ENCODE measurements around the gene NUP188.

Gene NUP188

GRCh38 chr9:129023908-129024233, 76.4 kb downstream of the NUP188 start:
- ChIA-PET POLR2A (interaction anchor here (0.6 kb wide), 1 partner anchor 35 kb away, joined by 3 read pairs; no protein-coding TSS in a partner anchor), CTCF (interaction anchor here (1.3 to 7.6 kb wide), 5 partner anchors 9 to 30 kb away, joined by 4 to 98 read pairs (median 6); no protein-coding TSS in a partner anchor)
- DNase-seq (ENCODE audit: low read depth, low spot score) = no peak
- H3K4me3 ChIP-seq (ENCODE audit: low read depth, low read length) = no peak overlapping the region
- TF ChIP-seq, protein P1, sequence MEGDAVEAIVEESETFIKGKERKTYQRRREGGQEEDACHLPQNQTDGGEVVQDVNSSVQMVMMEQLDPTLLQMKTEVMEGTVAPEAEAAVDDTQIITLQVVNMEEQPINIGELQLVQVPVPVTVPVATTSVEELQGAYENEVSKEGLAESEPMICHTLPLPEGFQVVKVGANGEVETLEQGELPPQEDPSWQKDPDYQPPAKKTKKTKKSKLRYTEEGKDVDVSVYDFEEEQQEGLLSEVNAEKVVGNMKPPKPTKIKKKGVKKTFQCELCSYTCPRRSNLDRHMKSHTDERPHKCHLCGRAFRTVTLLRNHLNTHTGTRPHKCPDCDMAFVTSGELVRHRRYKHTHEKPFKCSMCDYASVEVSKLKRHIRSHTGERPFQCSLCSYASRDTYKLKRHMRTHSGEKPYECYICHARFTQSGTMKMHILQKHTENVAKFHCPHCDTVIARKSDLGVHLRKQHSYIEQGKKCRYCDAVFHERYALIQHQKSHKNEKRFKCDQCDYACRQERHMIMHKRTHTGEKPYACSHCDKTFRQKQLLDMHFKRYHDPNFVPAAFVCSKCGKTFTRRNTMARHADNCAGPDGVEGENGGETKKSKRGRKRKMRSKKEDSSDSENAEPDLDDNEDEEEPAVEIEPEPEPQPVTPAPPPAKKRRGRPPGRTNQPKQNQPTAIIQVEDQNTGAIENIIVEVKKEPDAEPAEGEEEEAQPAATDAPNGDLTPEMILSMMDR (IDR thresholded peaks at IDR 0.05; ENCODE audit: insufficient read depth, low read length, missing control alignments) = no peak

GRCh38 chr9:129026442-129027223, 79.1 kb downstream of the NUP188 start:
- ChIA-PET POLR2A (no interaction called here), CTCF (no interaction called here)
- peak overlapping the region; percentile 77; the same call in 1 of the 2 replicates for H3K4me3 ChIP-seq (ENCODE audit: low read depth, low read length)
- no peak for DNase-seq (ENCODE audit: low read depth, low spot score)
- TF ChIP-seq, protein P1 (IDR thresholded peaks at IDR 0.05; ENCODE audit: insufficient read depth, low read length, missing control alignments) = no peak

GRCh38 chr9:129027224-129027684, 79.8 kb downstream of the NUP188 start:
- H3K4me3 ChIP-seq (ENCODE audit: low read depth, low read length) = peak overlapping the region; percentile 77
- ChIA-PET POLR2A (no interaction called here), CTCF (interaction anchor here (1.2 to 3.0 kb wide), 2 partner anchors 17 to 22 kb away, joined by 5 to 22 read pairs; no protein-coding TSS in a partner anchor)
- DNase-seq (ENCODE audit: low read depth, low spot score) = no peak
- TF ChIP-seq, protein P1 (IDR thresholded peaks at IDR 0.05; ENCODE audit: insufficient read depth, low read length, missing control alignments) = no peak

DNA sequence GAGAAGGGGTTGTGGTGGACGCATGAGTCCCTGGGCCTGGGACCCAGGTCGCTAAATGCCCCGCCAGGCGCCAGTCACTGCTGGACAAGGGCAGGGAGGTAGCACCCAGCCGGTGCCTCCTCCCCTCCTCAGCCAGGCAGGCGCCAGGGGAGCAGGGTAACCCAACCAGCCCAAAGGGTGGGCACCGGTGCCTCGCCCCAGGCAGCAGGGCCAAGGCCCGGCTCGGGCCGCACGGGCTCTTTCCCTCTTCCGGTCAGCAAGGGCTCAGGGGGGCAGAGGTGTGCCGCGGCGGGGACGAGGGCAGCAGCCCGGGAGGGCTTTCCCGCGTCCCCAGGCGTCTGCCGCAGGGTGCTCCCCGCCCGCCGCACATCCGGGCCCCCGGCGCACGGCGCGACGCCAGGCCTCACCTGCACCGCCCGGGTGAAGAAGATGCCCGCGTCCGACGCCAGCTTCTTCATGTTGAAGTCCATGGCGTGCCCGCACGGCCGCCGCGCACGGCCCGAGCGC, 80.2 kb downstream of the NUP188 start:
- no peak for DNase-seq (ENCODE audit: low read depth, low spot score)
- TF ChIP-seq, protein P1 (IDR thresholded peaks at IDR 0.05; ENCODE audit: insufficient read depth, low read length, missing control alignments) = no peak
- ChIA-PET CTCF (interaction anchor here (0.6 to 3.0 kb wide), 21 partner anchors 9 to 210 kb away, joined by 3 to 24 read pairs (median 3); partner anchors contain the start of genes DOLPP1 and ENDOG), POLR2A (no interaction called here)
- H3K4me3 ChIP-seq (ENCODE audit: low read depth, low read length) = peak overlapping the region; percentile 77

DNA sequence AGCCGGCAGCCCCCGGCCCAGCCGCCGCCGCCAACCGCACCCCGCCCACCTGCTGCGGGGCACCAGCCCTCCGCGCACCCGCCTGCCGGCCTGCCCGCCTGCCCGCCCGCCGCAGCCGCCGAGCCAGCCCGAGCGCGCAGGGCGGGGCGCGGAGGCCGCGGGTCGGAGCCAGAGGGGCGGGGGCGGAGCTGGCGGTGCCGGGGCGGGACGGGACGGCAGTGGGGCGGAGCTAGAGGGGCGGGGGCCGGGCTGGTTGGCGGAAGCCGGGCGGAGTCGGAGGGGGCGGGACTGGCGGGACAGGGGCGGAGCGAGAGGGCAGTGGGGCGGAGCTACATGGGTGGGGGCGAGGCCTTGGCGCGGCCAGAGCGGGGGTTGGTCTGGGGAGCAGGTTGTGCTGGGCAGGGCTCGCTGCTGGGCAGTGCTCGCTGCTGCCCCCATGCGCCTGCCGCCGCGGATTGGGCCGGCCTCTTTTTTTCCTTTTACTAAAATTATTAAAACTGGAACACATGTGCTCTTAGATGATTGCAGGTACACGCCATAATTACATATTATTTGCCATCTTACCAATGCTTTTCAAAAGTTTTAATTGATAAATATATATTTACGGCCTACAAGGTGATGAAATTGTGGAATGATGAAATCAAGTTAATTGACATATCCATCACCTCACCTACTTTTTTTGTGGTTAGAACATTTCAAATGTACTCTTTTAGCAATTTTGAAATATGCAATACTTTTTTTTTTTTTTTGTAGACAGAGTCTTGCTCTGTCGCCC, 80.9 kb downstream of the NUP188 start, which contains the start of gene SH3GLB2:
Gene SH3GLB2, minus strand, starts transcription at position 140 of the 775 bp plus-strand sequence. CDS start 177 bp downstream, outside the sequence.
- H3K4me3 ChIP-seq (ENCODE audit: low read depth, low read length) = peak within 1 kb of the TSS; percentile 77
- POLR2A ChIA-PET = no interaction called here
- CTCF ChIA-PET = interaction anchor here (0.6 to 3.0 kb wide), 23 partner anchors 10 to 211 kb away, joined by 3 to 24 read pairs (median 3); partner anchors contain the start of genes DOLPP1 and ENDOG
- TF ChIP-seq, protein P1 (IDR thresholded peaks at IDR 0.05; ENCODE audit: insufficient read depth, low read length, missing control alignments) = peak; percentile 87
- peak; percentile 59 for DNase-seq (ENCODE audit: low read depth, low spot score)

All from AG04449 (cell line).